Fibroblast of skin of abdomen (primary cell): Measurements from ENCODE around the gene TTC28.
A peak's percentile ranks its signal among the peaks of the same experiment; 100 is the strongest.
"Not testable (repeated sequence)": the region's sequence is repeated elsewhere in the genome, so short reads cannot be mapped to it uniquely, and the experiment has no call there.

Experiments used
- DNase-seq: peaks from one replicate; pipeline ENCODE4 v3.0.0-alpha.2; 2013

TTC28 gene

GRCh38 chr22:28480000-28480715 lies 199.5 kb downstream of the TTC28 start:
- no peak for DNase-seq

DNA sequence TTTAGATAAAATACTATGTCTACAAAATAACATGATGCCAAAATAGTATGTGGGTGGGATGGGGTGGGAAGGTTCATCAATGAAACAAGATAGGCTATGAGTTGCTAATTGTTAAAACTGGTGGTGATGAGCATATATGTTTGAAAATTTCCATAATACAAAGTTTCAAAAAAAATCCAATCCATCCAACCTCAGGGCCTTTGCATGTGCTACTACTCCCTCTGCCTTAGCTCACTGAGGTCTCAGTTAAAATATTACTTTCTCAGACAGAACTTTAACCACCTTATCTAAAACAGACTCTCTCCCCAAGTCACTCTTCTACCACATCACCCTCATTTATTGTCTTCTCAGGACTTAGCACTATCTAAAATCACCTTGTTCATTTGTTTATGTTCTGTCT lies 201.1 kb downstream of the TTC28 start:
- no peak for DNase-seq

- DNase-seq = no peak
These were observed 202.1 kb downstream of the TTC28 start for GRCh38 chr22:28477556-28477955.

DNA sequence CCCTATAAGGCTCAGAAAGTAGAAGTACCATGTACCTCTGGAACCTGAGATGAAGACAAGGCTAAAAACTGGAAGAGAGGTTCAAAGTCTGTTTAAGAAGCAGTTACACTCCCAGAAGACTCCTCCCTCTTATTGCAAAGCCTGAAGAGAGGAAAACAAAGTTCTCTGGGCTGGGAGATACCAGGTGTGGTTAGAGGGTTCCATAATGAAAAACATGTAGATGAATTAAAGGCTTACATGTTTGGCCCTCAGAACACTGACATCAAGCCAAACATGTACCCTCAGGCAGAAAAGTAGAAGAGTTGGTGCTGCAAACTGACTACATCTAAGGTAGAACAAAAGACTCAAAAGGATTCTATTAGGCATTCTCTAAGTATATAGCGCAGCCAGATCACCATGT lies 205.3 kb downstream of the TTC28 start:
- DNase-seq = no peak

DNA sequence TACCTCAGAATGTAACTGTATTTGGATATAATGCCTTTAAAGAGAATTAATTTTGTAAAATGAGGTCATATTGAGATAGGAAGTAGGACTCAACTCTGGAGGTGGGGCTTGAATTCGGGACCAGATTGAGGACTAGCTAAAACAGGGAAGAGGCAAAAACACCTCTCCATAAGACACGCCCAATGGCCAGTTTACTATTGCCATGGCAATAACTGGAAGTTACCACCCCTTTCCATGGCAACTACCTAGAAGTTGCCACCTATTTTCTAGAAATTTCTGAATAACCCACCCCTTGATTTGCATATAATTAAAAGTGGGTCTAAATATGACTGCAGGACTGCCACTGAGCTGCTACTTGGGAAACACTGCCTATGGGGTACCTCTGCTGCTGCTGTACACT lies 206.4 kb downstream of the TTC28 start:
- no peak for DNase-seq

DNA sequence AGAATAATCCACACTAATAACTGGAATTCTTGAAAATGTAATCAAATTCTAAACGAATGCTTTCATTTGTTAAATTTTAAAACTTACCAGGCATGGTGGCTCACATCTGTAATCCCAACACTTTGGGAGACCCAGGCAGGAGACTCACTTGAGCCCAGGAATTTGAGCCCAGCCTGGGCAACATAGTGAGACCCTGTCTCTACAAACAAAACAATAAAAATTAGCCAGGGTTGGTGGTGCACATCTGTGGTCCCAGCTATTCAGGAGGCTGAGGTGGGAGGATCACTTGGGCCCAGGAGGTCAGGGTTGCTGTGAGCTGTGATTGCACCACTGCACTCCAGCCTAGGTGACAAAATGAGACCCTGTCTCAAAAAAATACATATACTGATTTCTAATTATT lies 212.6 kb downstream of the TTC28 start:
- not testable (repeated sequence) for DNase-seq

GRCh38 chr22:28466399-28466798 lies 213.2 kb downstream of the TTC28 start:
- DNase-seq = no peak

DNA sequence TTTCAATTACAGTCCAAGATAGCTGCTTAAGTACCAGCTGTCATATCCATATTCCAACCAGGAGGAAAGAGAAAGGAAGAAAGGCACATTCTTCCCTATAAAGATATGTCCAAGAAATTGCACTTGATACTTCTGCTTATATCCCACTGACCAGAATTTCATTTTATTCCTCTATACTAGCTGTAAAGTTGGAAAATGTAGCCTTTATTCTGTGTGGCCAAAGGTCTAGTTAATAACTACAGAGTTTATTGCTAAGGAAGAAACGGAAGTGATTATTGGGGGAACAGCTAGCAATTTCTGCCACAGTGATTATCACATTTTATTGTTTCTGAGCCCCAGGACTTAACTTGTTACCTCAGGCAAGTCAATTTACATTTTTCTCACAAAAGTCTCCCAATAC lies 213.8 kb downstream of the TTC28 start:
- no peak for DNase-seq

GRCh38 chr22:28464127-28464526 lies 215.5 kb downstream of the TTC28 start:
- DNase-seq = peak; percentile 45

DNA sequence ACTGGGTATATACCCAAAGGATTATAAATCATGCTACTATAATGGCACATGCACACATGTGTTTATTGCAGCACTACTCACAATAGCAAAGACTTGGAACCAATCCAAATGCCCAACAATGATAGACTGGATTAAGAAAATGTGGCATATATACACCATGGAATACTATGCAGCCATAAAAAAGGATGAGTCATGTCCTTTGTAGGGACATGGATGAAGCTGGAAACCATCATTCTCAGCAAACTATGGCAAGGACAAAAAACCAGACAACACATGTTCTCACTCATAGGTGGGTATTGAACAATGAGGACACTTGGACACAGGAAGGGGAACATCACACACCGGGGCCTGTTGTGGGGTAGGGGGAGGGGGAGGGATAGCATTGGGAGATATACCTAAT lies 216.2 kb downstream of the TTC28 start:
- DNase-seq = not testable (repeated sequence)

- DNase-seq = no peak
These were observed 216.7 kb downstream of the TTC28 start for GRCh38 chr22:28462901-28463300.

DNA sequence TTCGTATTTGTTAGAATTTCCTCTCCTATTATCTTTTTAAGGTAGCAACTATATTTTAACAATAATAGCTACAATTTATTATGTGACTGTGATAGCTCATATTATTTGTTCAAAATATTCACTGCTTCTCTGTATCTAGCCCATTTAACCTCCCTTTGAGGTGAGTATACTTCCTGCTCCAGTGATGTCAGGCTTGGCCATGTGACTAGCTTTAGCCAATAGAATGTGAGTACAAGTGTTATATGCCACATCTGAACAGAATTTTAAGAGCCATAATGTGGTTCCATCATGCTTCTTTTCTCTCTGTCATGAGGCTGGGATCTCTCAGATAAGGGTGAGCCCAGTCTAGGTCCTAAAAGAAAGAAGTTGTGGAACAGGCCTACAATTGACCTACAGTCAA lies 217.6 kb downstream of the TTC28 start:
- DNase-seq = no peak

DNA sequence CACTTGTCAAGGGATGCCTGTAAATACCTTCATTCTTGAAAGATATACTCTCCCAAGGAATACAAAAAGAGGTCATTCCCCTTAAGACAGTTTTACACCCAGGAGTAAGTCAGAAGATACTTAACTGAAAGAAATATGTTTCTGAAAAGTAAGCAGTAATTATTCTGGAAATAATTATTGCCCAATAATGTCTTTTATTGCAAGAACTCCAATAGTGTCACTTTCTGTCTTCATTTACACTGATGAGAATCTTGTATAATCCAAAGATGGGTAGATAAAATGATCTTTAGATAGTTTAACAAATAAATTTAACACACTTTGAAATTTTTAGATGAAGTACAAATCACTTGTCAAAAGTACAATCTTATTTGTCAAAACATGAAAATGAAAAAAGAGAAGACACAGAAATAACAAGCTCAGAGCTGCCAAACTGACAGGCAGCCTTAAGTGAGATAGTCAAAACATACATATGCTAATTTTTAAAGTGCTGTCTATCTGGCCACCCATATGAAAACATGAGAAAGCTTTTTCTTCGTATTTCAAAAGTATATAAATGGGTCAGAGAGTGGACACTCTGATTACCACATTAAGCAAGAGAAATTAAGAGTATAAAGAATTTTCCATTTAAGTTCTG lies 225.1 kb downstream of the TTC28 start:
- DNase-seq = no peak

DNA sequence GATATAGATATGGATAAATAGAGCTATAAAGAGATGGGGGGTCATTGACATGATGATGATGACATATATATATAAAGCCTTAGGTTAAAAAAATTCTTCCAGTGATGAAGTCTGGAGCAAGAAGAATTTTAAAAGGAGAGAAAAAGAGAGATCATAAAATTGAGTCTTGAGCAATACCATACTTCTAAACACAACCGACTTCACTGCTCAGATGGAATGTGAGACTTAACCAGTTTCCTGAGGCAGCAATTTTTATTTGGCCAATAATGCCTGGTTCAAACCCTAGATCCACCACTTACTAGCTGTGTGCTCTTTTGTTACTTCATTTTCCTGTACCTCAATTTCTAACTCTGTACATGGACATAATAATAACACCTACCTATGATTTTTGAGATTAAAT lies 229.5 kb downstream of the TTC28 start:
- no peak for DNase-seq

- DNase-seq = no peak
These were observed 230.6 kb downstream of the TTC28 start for GRCh38 chr22:28449041-28449440.

GRCh38 chr22:28448625-28449024 lies 231.0 kb downstream of the TTC28 start:
- no peak for DNase-seq

GRCh38 chr22:28444659-28445058 lies 235.0 kb downstream of the TTC28 start:
- no peak for DNase-seq

DNA sequence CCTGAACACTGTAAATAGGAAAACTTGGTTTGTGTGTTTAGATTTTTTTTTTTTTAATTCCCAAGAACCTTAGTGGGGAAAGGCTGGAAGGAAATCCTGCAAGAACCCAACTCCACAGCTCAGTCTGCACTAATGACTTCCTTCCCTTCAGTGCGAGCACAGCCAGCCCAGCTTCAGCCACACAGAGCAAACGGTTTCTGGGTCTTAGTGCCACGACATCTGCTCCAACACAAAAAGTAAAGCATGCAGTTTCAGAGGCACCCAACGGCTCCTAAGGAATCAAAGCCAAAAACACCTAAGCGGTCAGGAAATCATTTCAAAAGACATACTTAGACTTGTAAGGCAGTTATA lies 236.1 kb downstream of the TTC28 start:
- peak; percentile 83 for DNase-seq

GRCh38 chr22:28442711-28443525 lies 236.7 kb downstream of the TTC28 start:
- DNase-seq = peak; percentile 67

DNA sequence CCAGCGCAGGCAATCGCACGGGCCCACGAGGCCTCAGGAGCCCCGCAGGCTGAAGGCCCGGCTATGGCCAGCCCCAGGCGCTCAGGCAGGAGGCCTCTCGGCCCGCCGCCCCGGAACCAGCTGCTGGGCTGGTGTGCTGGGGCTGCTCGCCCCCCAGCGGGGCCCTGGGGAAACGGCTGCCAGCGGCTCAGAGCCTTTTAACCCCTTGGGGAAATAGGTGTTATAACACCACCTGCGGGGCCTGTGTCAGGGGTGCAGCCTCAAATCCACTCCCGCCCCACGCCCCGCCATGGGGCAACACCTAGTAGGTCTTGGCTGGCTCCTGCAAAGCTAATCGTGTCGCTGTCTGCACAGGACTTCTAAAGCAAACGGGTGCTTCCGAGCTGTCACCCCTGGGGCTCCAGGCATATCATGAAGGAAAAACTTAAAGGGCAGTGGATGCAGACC lies 237.4 kb downstream of the TTC28 start:
- peak; percentile 83 for DNase-seq

DNA sequence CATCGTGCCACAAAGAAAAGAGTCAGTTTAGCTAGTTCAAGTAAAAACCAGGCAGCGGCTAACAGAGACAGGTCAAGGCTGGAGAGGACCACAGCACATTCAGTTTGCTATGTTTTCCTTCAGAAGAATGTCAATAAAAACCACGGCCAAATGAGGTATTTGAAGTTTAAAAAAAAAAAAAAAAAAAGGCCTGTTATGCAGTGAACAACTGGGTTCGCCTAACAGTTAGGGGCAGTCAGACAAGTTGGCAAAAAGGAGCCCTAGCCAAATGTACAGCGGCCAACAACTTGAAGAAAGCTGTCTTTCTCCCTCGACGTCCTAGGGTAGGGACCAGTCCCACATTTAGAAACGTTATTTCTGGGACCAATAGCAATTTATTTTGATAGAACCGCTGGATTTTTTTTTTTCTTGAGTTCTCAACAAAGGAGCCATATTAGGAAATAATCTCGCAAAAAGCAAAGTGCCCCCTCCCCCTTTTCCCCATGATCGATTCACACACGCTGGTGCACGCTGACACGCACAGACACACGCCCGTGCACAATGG lies 237.8 kb downstream of the TTC28 start:
- DNase-seq = no peak

GRCh38 chr22:28440592-28441390 lies 238.8 kb downstream of the TTC28 start:
- DNase-seq = peak; percentile 53
